GM13977 (cell line): ENCODE data around the gene SEMA4C.

Experiments used
- DNase-seq: peaks from one replicate; pipeline ENCODE4 v3.0.0; 2012; ENCODE audit warnings: low spot score
- CTCF ChIP-seq: IDR thresholded peaks from 2 replicates; pipeline ENCODE4 v1.5.1; 2012; ENCODE audit warnings: mild to moderate bottlenecking, control low read depth; ENCODE audit not compliant: insufficient read depth; ENCODE audit errors: extremely low read depth, missing control alignments
- in situ Hi-C: fragments of 300-500 bp; cut with MboI; formaldehyde crosslinking; loops from one replicate; pipeline ENCODE4 v1.12.0; 2022; ENCODE audit warnings: low sequenced_read_pairs, low pct_unique_long_range_greater_than_20kb, mixed read lengths, inconsistent platforms; ENCODE audit not compliant: unreplicated experiment

The SEMA4C gene

GRCh38 chr2:96869822-96870625, at the start of gene SEMA4C:
Gene SEMA4C, minus strand, starts transcription at chr2:96870080. Its CDS starts 2,194 bp downstream, at chr2:96867886.
- in situ Hi-C loops: no loop called here
- TF ChIP-seq CTCF: no peak
- peak; percentile 83 for DNase-seq

GRCh38 chr2:96918754-96919550, 49.1 kb upstream of the SEMA4C start:
- DNase-seq: no peak
- in situ Hi-C loops: no loop called here
- no peak for TF ChIP-seq CTCF

GRCh38 chr2:96918092-96918753, 48.3 kb upstream of the SEMA4C start:
- DNase-seq: no peak
- TF ChIP-seq CTCF: no peak
- in situ Hi-C loops: no loop called here

GRCh38 chr2:96916646-96917543, 47.0 kb upstream of the SEMA4C start:
- no peak for TF ChIP-seq CTCF
- no peak for DNase-seq
- in situ Hi-C loops: no loop called here

GRCh38 chr2:96916156-96916630, 46.3 kb upstream of the SEMA4C start:
- no peak for TF ChIP-seq CTCF
- no peak for DNase-seq
- in situ Hi-C loops: no loop called here
